HG03520 (cell line): ENCODE data around the gene TMTC2.

Experiments used
- ATAC-seq: cut with Tn5 transposase; IDR thresholded peaks from one replicate; pipeline ENCODE4 v1.9.1; 2021; ENCODE audit warnings: mild to moderate bottlenecking, moderate library complexity; ENCODE audit not compliant: unreplicated experiment

TMTC2 gene

DNA sequence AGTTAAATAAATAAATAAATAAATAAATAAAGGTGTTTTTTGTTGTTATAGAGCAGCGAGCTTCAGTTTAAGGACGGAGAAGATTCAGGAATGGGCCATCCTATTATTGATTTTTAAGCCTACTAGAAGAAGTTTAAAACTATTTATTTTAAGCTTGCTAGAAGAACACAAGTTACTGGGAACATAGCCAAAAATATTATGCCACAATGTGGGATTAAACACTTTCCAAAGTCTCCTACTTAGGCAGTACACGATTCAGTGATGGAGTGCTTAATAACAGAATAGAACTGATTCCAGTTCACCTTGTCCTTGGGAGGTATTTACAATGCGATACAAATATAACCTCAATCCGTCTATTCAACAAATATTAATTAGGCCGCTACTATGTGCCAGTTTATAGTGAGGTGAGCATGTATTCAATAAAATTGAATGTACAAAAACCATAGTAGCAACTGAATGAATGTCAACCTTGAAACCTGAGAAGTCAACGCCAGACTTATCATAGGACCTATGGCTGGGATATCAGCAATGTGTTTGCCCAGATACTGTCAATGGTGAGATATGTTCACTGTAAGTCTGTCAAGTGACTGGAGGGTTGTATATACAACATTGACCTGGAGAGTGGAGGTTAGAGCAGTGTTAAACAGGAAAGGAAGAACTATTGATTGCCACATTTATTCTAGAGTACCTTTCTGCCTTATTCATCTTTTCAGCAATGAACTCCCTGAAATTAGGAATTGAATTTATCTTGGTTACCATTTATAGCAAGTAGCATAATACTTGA, 486.4 kb downstream of the TMTC2 start:
- no peak for ATAC-seq

DNA sequence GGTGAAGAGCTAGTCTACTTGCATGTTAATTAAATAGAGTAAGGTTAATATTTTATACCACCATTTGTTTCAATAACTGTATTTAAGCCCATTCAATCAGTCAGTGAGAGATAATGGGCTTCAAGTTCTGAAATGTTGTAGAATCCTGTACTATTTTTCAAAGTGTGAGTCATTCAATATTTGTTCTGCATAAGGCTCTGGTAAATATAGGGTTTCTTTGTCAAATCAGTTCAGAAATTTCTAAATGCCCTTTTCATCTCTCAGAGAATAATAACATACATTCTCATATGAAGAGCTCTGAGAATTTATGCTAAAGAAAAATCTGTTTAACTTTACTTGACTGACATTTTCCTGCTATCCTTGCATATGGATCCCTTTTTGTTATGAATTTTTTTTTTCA, 493.3 kb downstream of the TMTC2 start:
- no peak for ATAC-seq

DNA sequence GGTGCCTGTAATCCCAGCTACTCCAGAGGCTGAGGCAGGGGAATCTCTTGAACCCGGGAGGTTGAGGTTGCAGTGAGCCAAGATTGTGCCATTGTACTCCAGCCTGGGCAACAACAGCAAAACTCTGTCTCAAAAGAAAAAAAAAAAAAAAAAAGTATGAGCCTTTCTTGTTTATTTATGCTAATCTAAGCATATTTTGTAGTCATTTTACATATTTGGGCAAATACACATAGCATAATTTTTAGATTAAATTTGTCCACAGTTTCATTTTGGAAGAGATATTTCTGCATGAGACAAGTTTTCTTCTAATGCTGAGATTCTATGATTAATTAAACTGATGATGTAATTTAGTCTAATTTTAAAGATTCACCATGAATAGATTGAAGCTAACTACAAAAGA, 494.4 kb downstream of the TMTC2 start:
- ATAC-seq = no peak

DNA sequence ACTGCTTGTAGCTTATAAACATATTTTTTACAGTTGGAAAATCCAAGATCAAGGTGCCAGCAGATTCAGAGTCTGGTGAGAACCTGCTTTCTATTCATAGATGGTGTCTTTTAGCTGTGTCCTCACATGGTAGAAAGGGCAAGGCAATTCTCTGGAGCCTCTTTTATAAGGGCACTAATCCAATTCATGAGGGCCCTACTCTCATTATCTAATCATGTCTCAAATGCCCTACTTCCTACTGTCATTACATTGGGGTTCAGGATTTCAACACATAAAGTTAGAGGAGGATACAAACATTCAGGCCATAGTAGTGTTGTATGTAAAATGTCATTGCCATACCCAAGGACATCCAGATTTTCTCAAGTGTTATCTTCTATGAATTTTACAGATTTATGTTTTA, 496.4 kb downstream of the TMTC2 start:
- ATAC-seq = no peak
